Measurements from ENCODE around the gene KRTAP15-1. TPM values are rescaled to one million over a fixed set of nuclear protein-coding genes. Genes with fewer than 3 reads are reported as not detected.

The KRTAP15-1 gene
- total RNA-seq, 1 experiment from 2014 or later = not detected

DNA sequence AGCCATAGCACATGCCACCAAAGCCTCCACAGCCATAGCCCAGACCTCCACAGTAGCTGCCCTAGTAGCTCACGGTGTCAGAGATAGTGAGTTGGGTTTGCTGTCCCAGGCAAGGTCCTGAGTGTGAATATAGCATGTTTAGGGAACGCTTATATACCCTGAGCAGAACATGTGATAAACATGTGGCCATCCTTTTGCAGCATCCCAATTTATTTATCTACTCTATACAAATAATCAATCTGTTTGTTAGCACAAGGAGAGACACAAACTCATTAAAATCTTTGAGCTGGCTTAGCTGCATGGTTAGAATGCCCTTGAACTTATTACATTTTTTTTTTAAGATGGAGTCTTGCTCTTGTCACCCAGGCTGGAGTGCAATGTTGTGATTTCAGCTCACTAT, 47.3 kb downstream of the KRTAP15-1 start, which contains the start of gene KRTAP19-2:
Gene KRTAP19-2 (minus strand): TSS at position 101 of the 400 bp plus-strand sequence. CDS start 88 bp downstream, at position 13.
- intact Hi-C loops (cut with micrococcal nuclease; ENCODE audit: unreplicated experiment) = no loop called here
- no peaks in the 10 kb centered on the region for H3K4me1 ChIP-seq (ENCODE audit: insufficient read depth, low read length, poor library complexity, severe bottlenecking)
- H3K27me3 ChIP-seq (replicated peaks; ENCODE audit: insufficient read depth, low read depth, low read length, poor library complexity) = no peaks in the 10 kb centered on the region
- H3K36me3 ChIP-seq (ENCODE audit: insufficient read depth, low read length, poor library complexity, severe bottlenecking) = no peaks in the 10 kb centered on the region
- H3K4me3 ChIP-seq (ENCODE audit: low read depth, low read length, poor library complexity, severe bottlenecking) = no peak within 1 kb of the TSS
- H3K27ac ChIP-seq (ENCODE audit: low read depth, low read length, poor library complexity, severe bottlenecking) = no peak within 1 kb of the TSS
- ChIA-PET CTCF (no interaction called here), POLR2A (ENCODE audit: low non-redundant PET) (no interaction called here)
- peaks cover 7% of the 10 kb centered on the region for H3K9me3 ChIP-seq (ENCODE audit: low read depth, low read length, poor library complexity, severe bottlenecking)
- no peak for TF ChIP-seq EZH2 (IDR thresholded peaks at IDR 0.05; ENCODE audit: borderline replicate concordance, low read depth, low read length, poor library complexity, severe bottlenecking)
- TF ChIP-seq, protein P1, sequence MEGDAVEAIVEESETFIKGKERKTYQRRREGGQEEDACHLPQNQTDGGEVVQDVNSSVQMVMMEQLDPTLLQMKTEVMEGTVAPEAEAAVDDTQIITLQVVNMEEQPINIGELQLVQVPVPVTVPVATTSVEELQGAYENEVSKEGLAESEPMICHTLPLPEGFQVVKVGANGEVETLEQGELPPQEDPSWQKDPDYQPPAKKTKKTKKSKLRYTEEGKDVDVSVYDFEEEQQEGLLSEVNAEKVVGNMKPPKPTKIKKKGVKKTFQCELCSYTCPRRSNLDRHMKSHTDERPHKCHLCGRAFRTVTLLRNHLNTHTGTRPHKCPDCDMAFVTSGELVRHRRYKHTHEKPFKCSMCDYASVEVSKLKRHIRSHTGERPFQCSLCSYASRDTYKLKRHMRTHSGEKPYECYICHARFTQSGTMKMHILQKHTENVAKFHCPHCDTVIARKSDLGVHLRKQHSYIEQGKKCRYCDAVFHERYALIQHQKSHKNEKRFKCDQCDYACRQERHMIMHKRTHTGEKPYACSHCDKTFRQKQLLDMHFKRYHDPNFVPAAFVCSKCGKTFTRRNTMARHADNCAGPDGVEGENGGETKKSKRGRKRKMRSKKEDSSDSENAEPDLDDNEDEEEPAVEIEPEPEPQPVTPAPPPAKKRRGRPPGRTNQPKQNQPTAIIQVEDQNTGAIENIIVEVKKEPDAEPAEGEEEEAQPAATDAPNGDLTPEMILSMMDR (conservative IDR thresholded peaks at IDR 0.05; ENCODE audit: low read depth, low read length) = no peak
- no peak for DNase-seq (ENCODE audit: low spot score)
- no TSS peak for BruUV-seq (replicated peaks)

Other genes with a start within 250 kb of the KRTAP15-1 start
- gene CLDN8, start 224.2 kb upstream of the KRTAP15-1 start, total RNA-seq (2021) = not detected in 2 replicates
- not detected in 2 replicates for gene KRTAP24-1, start 157.3 kb upstream of the KRTAP15-1 start, total RNA-seq (2021)
- gene KRTAP25-1, start 150.8 kb upstream of the KRTAP15-1 start, total RNA-seq (2021) = not detected in 2 replicates
- not detected in 2 replicates for gene KRTAP26-1, start 120.0 kb upstream of the KRTAP15-1 start, total RNA-seq (2021)
- not detected in 2 replicates for gene KRTAP27-1, start 102.6 kb upstream of the KRTAP15-1 start, total RNA-seq (2021)
- not detected in 2 replicates for gene KRTAP23-1, start 91.7 kb upstream of the KRTAP15-1 start, total RNA-seq (2021)
- not detected in 2 replicates for gene KRTAP13-2, start 68.0 kb upstream of the KRTAP15-1 start, total RNA-seq (2021)
- gene KRTAP13-1, start 44.2 kb upstream of the KRTAP15-1 start, total RNA-seq (2021) = not detected in 2 replicates
- gene KRTAP13-3, start 14.3 kb upstream of the KRTAP15-1 start, total RNA-seq (2021) = not detected in 2 replicates
- gene KRTAP13-4, start 10.1 kb upstream of the KRTAP15-1 start, total RNA-seq (2021) = not detected in 2 replicates
- not detected in 2 replicates for gene KRTAP19-1, start 40.1 kb downstream of the KRTAP15-1 start, total RNA-seq (2021)
- gene KRTAP19-2, start 47.2 kb downstream of the KRTAP15-1 start, total RNA-seq (2021) = not detected in 2 replicates
- not detected in 2 replicates for gene KRTAP19-3, start 51.7 kb downstream of the KRTAP15-1 start, total RNA-seq (2021)
- not detected in 2 replicates for gene KRTAP19-4, start 56.9 kb downstream of the KRTAP15-1 start, total RNA-seq (2021)
- gene KRTAP19-5, start 61.9 kb downstream of the KRTAP15-1 start, total RNA-seq (2021) = not detected in 2 replicates
- gene KRTAP19-6, start 101.6 kb downstream of the KRTAP15-1 start, total RNA-seq (2021) = not detected in 2 replicates
- not detected in 2 replicates for gene KRTAP19-7, start 121.0 kb downstream of the KRTAP15-1 start, total RNA-seq (2021)
- gene KRTAP22-2, start 150.1 kb downstream of the KRTAP15-1 start, total RNA-seq (2021) = not detected in 2 replicates
- gene KRTAP6-3, start 152.2 kb downstream of the KRTAP15-1 start, total RNA-seq (2021) = not detected in 2 replicates
- not detected in 2 replicates for gene KRTAP6-2, start 158.6 kb downstream of the KRTAP15-1 start, total RNA-seq (2021)
- not detected in 2 replicates for gene KRTAP22-1, start 160.8 kb downstream of the KRTAP15-1 start, total RNA-seq (2021)
- not detected in 2 replicates for gene KRTAP6-1, start 173.7 kb downstream of the KRTAP15-1 start, total RNA-seq (2021)
- not detected in 2 replicates for gene KRTAP20-1, start 176.2 kb downstream of the KRTAP15-1 start, total RNA-seq (2021)
- gene KRTAP20-4, start 180.4 kb downstream of the KRTAP15-1 start, total RNA-seq (2021) = not detected in 2 replicates
- gene KRTAP20-2, start 194.9 kb downstream of the KRTAP15-1 start, total RNA-seq (2021) = not detected in 2 replicates
- gene KRTAP20-3, start 202.6 kb downstream of the KRTAP15-1 start, total RNA-seq (2021) = not detected in 2 replicates

Data from A673 (cell line).